GM23338 (cell line): ENCODE results near the gene SNRNP25. TPM values are rescaled to one million over a fixed set of nuclear protein-coding genes. Genes with fewer than 3 reads are reported as not detected.

Experiments
- ATAC-seq: fragments of 200-7000 bp; cut with Tn5 transposase; 3 replicates; pipeline ENCODE4 v1.9.1; 2020
- DNase-seq: peaks from one replicate; pipeline ENCODE4 v3.0.0-alpha.2; 2015; ENCODE audit warnings: low spot score
- H2AFZ ChIP-seq: fragments of 200-600 bp; sonication (generic); 2 replicates; pipeline ENCODE4 v1.8.0; 2016; ENCODE audit warnings: antibody characterized with exemption, mild to moderate bottlenecking, moderate library complexity
- H3F3A ChIP-seq: fragments of 200-600 bp; sonication (generic); replicated peaks from 2 replicates; pipeline ENCODE4 v1.8.0; 2017; ENCODE audit warnings: antibody characterized with exemption, mixed run types, low read depth
- H3K27ac ChIP-seq: fragments of 200-600 bp; sonication (generic); 2 replicates; pipeline ENCODE4 v1.6.1; 2016; ENCODE audit warnings: low read depth
- H3K27me3 ChIP-seq: fragments of 200-600 bp; sonication (generic); 2 replicates; pipeline ENCODE4 v1.8.0; 2016; ENCODE audit warnings: mild to moderate bottlenecking, mixed run types, moderate library complexity; ENCODE audit not compliant: insufficient read depth
- H3K36me3 ChIP-seq: fragments of 200-600 bp; sonication (generic); 2 replicates; pipeline ENCODE4 v1.8.0; 2016; ENCODE audit warnings: mild to moderate bottlenecking; ENCODE audit not compliant: insufficient read depth
- H3K4me1 ChIP-seq: fragments of 200-600 bp; sonication (generic); 2 replicates; pipeline ENCODE4 v1.8.0; 2016; ENCODE audit warnings: mild to moderate bottlenecking, moderate library complexity; ENCODE audit not compliant: insufficient read depth
- H3K4me2 ChIP-seq: fragments of 200-600 bp; sonication (generic); 2 replicates; pipeline ENCODE4 v1.7.1; 2017; ENCODE audit warnings: mixed run types
- H3K4me3 ChIP-seq: fragments of 200-600 bp; sonication (generic); 2 replicates; pipeline ENCODE4 v1.6.1; 2016; ENCODE audit warnings: mixed run types
- H3K79me2 ChIP-seq: fragments of 200-600 bp; sonication (generic); replicated peaks from 2 replicates; pipeline ENCODE4 v1.8.0; 2017; ENCODE audit warnings: mild to moderate bottlenecking; ENCODE audit not compliant: insufficient read depth
- H3K9me2 ChIP-seq: fragments of 200-600 bp; sonication (generic); 2 replicates; pipeline ENCODE4 v1.8.0; 2017; ENCODE audit not compliant: insufficient read depth
- H4K20me1 ChIP-seq: fragments of 200-600 bp; sonication (generic); replicated peaks from 2 replicates; pipeline ENCODE4 v1.8.0; 2017; ENCODE audit warnings: mild to moderate bottlenecking; ENCODE audit not compliant: insufficient read depth
- H3K27ac Mint-ChIP-seq: 2 replicates; pipeline ENCODE4 v1.8.0; 2020; ENCODE audit warnings: inconsistent platforms, mild to moderate bottlenecking, moderate library complexity, mixed read lengths
- H3K27me3 Mint-ChIP-seq: 3 replicates; pipeline ENCODE4 v1.8.0; 2022; ENCODE audit warnings: low read depth, mild to moderate bottlenecking, moderate library complexity, mixed read lengths, inconsistent platforms; ENCODE audit not compliant: insufficient read depth, poor library complexity
- H3K36me3 Mint-ChIP-seq: 3 replicates; pipeline ENCODE4 v1.8.0; 2021; ENCODE audit warnings: low read depth, mild to moderate bottlenecking, inconsistent platforms, moderate library complexity, mixed read lengths
- H3K4me1 Mint-ChIP-seq: 3 replicates; pipeline ENCODE4 v1.8.0; 2020; ENCODE audit warnings: mild to moderate bottlenecking, inconsistent platforms, mixed read lengths
- H3K4me3 Mint-ChIP-seq: 3 replicates; pipeline ENCODE4 v1.8.0; 2021; ENCODE audit warnings: moderate library complexity, mild to moderate bottlenecking, inconsistent platforms, mixed read lengths
- H3K9me3 Mint-ChIP-seq: 3 replicates; pipeline ENCODE4 v1.8.0; 2020; ENCODE audit warnings: moderate library complexity, mild to moderate bottlenecking, inconsistent platforms, mixed read lengths
- CREB1 ChIP-seq: fragments of 250-450 bp; sonication (Bioruptor Pico); IDR thresholded peaks from 2 replicates; pipeline ENCODE4 v1.5.0; 2020; ENCODE audit warnings: low read depth, mild to moderate bottlenecking, moderate library complexity
- EZH2phosphoT487 ChIP-seq: fragments of 200-600 bp; sonication (generic); IDR thresholded peaks from one replicate; pipeline ENCODE4 v1.8.1; 2018; ENCODE audit warnings: antibody characterized with exemption; ENCODE audit not compliant: unreplicated experiment
- JUNB ChIP-seq: IDR thresholded peaks from one replicate; pipeline ENCODE4 v1.6.1; 2016; ENCODE audit warnings: antibody characterized with exemption; ENCODE audit not compliant: unreplicated experiment
- NANOG ChIP-seq: IDR thresholded peaks from 2 replicates; pipeline ENCODE4 v1.6.1; 2016; ENCODE audit warnings: antibody characterized with exemption, borderline replicate concordance
- POLR2AphosphoS5 ChIP-seq: IDR thresholded peaks from 2 replicates; pipeline ENCODE4 v1.6.1; 2016; ENCODE audit warnings: antibody characterized with exemption, low read depth
- STAT1 ChIP-seq: IDR thresholded peaks from one replicate; pipeline ENCODE4 v1.6.1; 2016; ENCODE audit warnings: antibody characterized with exemption; ENCODE audit not compliant: unreplicated experiment
- ZNF114 ChIP-seq: fragments of 250-450 bp; sonication (Bioruptor Pico); IDR thresholded peaks from 2 replicates; pipeline ENCODE4 v1.5.0; 2020; ENCODE audit warnings: mild to moderate bottlenecking, moderate library complexity
- ZNF331 ChIP-seq: fragments of 250-450 bp; sonication (Bioruptor Pico); IDR thresholded peaks from 2 replicates; pipeline ENCODE4 v1.5.0; 2020; ENCODE audit warnings: low read depth, mild to moderate bottlenecking, moderate library complexity
- polyA plus RNA-seq: library from polyadenylated mRNA; unstranded; fragments of >200 nt; fragmentation: Nextera tagmentation; extraction: Ambion mirVana; gene quantifications from 2 replicates; pipeline ENCODE4 v1.2.1, GENCODE V29; 2016
- total RNA-seq: library from RNA; depleted of rRNA; stranded (reverse); fragments of >200 nt; shearing (Covaris generic); gene quantifications from 2 replicates; pipeline ENCODE4 v1.2.3, GENCODE V29; 2014
- TF ChIP-seq, protein P1 (sequence below): IDR thresholded peaks from 2 replicates; pipeline ENCODE4 v1.6.1; 2016; ENCODE audit warnings: antibody characterized with exemption
- TF ChIP-seq, protein P2 (sequence below), 2 experiments: fragments of 200-600 bp in 1 of 2; sonication (generic) in 1 of 2; conservative IDR thresholded peaks; 2 replicates each; pipeline versions ENCODE4 v1.5.1 to v1.6.1; 2016 to 2017; ENCODE audit warnings: antibody characterized with exemption in 2 of 2, low read depth in 2 of 2, mild to moderate bottlenecking in 2 of 2, moderate library complexity in 1 of 2
- TF ChIP-seq, protein P3 (sequence below): fragments of 250-450 bp; sonication (Bioruptor Pico); IDR thresholded peaks from 2 replicates; pipeline ENCODE4 v1.5.0; 2020; ENCODE audit warnings: mild to moderate bottlenecking, moderate library complexity

Gene SNRNP25
- total and polyA plus RNA-seq, 2 experiments from 2014 or later = 34.4 to 79.5 TPM

DNA sequence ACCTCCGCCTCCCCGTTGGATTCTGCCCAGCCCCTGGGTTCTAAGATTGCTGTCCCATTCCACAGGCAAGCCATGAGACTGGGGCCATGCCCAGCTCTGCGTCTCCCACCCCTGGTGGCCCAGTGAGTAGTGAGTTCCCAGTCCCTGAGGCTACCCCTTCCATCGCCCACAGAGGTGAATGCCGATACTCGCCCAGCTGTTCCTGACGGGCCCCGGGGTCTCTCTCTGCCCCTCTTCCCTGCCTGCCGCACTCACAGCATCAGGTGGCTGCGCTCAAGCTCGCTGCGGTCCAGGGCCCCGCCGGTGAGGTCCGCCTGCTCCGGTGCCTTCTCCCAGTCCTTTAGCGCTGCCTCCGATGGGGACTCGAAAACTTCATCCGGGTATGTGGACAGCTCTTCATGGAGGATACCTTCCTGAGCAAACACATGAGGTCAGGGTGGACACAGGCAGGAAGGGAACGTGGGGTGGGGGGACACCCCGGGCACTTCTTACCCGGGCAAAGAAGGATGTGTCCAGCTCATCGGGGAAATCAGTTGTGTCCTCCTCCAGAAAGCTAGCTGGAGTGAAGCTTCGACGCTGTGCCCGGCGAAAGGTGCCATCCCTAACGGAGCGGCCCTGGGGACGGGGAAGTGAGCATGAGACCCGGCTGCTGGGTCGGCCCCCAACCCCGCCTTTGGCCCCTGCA lies 8.8 kb downstream of the SNRNP25 start:
- H3K79me2 ChIP-seq = no peaks in the 10 kb centered on the region
- Mint-ChIP-seq H3K4me3 (no peak overlapping the region), H3K4me1 (peaks cover 7% of the 10 kb centered on the region), H3K9me3 (no peaks in the 10 kb centered on the region), H3K27ac (no peak overlapping the region), H3K36me3 (peaks cover 34% of the 10 kb centered on the region), H3K27me3 (peaks cover 8% of the 10 kb centered on the region)
- H3K9me2 ChIP-seq = no peaks in the 10 kb centered on the region
- no peak overlapping the region for H2AFZ ChIP-seq
- H3K36me3 ChIP-seq = 0 out of 2 replicates have a peak, but pooled peaks cover under 1% of the 10 kb centered on the region
- H3K4me1 ChIP-seq = no peaks in the 10 kb centered on the region; the same call in 1 of the 2 replicates
- no peaks in the 10 kb centered on the region for H3K27me3 ChIP-seq
- no peak for TF ChIP-seq ZNF114
- no peak for TF ChIP-seq ZNF331 (CRISPR knock-in tag)
- TF ChIP-seq, protein P1, sequence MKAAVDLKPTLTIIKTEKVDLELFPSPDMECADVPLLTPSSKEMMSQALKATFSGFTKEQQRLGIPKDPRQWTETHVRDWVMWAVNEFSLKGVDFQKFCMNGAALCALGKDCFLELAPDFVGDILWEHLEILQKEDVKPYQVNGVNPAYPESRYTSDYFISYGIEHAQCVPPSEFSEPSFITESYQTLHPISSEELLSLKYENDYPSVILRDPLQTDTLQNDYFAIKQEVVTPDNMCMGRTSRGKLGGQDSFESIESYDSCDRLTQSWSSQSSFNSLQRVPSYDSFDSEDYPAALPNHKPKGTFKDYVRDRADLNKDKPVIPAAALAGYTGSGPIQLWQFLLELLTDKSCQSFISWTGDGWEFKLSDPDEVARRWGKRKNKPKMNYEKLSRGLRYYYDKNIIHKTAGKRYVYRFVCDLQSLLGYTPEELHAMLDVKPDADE = no peak
- no peak for TF ChIP-seq POLR2AphosphoS5
- no peak for TF ChIP-seq STAT1
- no peak overlapping the region for H3K4me3 ChIP-seq
- H3K4me2 ChIP-seq = no peak overlapping the region
- no peaks in the 10 kb centered on the region; the same call in 1 of the 2 replicates for H4K20me1 ChIP-seq
- DNase-seq (no peak), ATAC-seq (no peak)
- no peaks in the 10 kb centered on the region for H3F3A ChIP-seq
- H3K27ac ChIP-seq = no peak overlapping the region

DNA sequence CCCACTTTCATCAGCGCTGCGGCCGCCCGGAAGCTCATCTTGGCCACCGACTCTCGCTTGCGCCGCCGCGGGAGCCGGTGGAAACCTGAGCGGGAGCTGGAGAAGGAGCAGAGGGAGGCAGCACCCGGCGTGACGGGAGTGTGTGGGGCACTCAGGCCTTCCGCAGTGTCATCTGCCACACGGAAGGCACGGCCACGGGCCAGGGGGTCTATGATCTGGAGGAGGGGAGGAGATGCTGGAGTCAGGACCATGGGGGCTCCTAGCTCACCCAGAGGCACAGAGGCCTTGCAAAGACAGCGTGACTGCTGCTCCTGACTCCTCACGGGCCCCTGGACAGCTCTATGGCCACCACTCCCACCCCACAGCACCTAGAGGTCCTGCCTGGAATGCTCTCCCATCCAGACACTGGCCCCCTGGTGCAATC lies 9.4 kb downstream of the SNRNP25 start:
- H3K4me1 ChIP-seq = no peaks in the 10 kb centered on the region; the same call in 1 of the 2 replicates
- no peak overlapping the region for H3K27ac ChIP-seq
- H3K36me3 ChIP-seq = no peaks in the 10 kb centered on the region
- H3K27me3 ChIP-seq = no peaks in the 10 kb centered on the region
- no peak overlapping the region for H3K4me2 ChIP-seq
- peaks cover 28% of the 10 kb centered on the region for H3K36me3 Mint-ChIP-seq
- H3K4me3 ChIP-seq = no peak overlapping the region
- H3K4me3 Mint-ChIP-seq = no peak overlapping the region
- no peaks in the 10 kb centered on the region for H3K9me3 Mint-ChIP-seq
- H3K4me1 Mint-ChIP-seq = peaks cover 11% of the 10 kb centered on the region
- ATAC-seq (no peak), DNase-seq (no peak)
- H2AFZ ChIP-seq = no peak overlapping the region
- H3K9me2 ChIP-seq = no peaks in the 10 kb centered on the region
- H3K27me3 Mint-ChIP-seq = peaks cover 12% of the 10 kb centered on the region
- H3F3A ChIP-seq = no peaks in the 10 kb centered on the region
- no peaks in the 10 kb centered on the region; the same call in 1 of the 2 replicates for H4K20me1 ChIP-seq
- no peaks in the 10 kb centered on the region for H3K79me2 ChIP-seq
- TF ChIP-seq CREB1 (CRISPR knock-in tag) = no peak
- TF ChIP-seq EZH2phosphoT487 = no peak
- TF ChIP-seq, protein P2, sequence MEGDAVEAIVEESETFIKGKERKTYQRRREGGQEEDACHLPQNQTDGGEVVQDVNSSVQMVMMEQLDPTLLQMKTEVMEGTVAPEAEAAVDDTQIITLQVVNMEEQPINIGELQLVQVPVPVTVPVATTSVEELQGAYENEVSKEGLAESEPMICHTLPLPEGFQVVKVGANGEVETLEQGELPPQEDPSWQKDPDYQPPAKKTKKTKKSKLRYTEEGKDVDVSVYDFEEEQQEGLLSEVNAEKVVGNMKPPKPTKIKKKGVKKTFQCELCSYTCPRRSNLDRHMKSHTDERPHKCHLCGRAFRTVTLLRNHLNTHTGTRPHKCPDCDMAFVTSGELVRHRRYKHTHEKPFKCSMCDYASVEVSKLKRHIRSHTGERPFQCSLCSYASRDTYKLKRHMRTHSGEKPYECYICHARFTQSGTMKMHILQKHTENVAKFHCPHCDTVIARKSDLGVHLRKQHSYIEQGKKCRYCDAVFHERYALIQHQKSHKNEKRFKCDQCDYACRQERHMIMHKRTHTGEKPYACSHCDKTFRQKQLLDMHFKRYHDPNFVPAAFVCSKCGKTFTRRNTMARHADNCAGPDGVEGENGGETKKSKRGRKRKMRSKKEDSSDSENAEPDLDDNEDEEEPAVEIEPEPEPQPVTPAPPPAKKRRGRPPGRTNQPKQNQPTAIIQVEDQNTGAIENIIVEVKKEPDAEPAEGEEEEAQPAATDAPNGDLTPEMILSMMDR (conservative IDR thresholded peaks at IDR 0.05; ENCODE audit: low read depth in 2 of 2) = no peak
- no peak for TF ChIP-seq ZNF331 (CRISPR knock-in tag)
- TF ChIP-seq JUNB = no peak
- no peak for TF ChIP-seq POLR2AphosphoS5
- TF ChIP-seq, protein P3, sequence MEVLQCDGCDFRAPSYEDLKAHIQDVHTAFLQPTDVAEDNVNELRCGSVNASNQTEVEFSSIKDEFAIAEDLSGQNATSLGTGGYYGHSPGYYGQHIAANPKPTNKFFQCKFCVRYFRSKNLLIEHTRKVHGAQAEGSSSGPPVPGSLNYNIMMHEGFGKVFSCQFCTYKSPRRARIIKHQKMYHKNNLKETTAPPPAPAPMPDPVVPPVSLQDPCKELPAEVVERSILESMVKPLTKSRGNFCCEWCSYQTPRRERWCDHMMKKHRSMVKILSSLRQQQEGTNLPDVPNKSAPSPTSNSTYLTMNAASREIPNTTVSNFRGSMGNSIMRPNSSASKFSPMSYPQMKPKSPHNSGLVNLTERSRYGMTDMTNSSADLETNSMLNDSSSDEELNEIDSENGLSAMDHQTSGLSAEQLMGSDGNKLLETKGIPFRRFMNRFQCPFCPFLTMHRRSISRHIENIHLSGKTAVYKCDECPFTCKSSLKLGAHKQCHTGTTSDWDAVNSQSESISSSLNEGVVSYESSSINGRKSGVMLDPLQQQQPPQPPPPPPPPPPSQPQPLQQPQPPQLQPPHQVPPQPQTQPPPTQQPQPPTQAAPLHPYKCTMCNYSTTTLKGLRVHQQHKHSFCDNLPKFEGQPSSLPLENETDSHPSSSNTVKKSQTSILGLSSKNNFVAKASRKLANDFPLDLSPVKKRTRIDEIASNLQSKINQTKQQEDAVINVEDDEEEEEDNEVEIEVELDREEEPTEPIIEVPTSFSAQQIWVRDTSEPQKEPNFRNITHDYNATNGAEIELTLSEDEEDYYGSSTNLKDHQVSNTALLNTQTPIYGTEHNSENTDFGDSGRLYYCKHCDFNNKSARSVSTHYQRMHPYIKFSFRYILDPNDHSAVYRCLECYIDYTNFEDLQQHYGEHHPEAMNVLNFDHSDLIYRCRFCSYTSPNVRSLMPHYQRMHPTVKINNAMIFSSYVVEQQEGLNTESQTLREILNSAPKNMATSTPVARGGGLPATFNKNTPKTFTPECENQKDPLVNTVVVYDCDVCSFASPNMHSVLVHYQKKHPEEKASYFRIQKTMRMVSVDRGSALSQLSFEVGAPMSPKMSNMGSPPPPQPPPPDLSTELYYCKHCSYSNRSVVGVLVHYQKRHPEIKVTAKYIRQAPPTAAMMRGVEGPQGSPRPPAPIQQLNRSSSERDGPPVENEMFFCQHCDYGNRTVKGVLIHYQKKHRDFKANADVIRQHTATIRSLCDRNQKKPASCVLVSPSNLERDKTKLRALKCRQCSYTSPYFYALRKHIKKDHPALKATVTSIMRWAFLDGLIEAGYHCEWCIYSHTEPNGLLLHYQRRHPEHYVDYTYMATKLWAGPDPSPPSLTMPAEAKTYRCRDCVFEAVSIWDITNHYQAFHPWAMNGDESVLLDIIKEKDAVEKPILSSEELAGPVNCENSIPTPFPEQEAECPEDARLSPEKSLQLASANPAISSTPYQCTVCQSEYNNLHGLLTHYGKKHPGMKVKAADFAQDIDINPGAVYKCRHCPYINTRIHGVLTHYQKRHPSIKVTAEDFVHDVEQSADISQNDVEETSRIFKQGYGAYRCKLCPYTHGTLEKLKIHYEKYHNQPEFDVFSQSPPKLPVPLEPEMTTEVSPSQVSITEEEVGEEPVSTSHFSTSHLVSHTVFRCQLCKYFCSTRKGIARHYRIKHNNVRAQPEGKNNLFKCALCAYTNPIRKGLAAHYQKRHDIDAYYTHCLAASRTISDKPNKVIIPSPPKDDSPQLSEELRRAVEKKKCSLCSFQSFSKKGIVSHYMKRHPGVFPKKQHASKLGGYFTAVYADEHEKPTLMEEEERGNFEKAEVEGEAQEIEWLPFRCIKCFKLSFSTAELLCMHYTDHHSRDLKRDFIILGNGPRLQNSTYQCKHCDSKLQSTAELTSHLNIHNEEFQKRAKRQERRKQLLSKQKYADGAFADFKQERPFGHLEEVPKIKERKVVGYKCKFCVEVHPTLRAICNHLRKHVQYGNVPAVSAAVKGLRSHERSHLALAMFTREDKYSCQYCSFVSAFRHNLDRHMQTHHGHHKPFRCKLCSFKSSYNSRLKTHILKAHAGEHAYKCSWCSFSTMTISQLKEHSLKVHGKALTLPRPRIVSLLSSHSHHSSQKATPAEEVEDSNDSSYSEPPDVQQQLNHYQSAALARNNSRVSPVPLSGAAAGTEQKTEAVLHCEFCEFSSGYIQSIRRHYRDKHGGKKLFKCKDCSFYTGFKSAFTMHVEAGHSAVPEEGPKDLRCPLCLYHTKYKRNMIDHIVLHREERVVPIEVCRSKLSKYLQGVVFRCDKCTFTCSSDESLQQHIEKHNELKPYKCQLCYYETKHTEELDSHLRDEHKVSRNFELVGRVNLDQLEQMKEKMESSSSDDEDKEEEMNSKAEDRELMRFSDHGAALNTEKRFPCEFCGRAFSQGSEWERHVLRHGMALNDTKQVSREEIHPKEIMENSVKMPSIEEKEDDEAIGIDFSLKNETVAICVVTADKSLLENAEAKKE (CRISPR knock-in tag) = no peak
- TF ChIP-seq, protein P1 = no peak
- TF ChIP-seq NANOG = no peak
- H3K27ac Mint-ChIP-seq = no peak overlapping the region
